Superior temporal gyrus (tissue), 1 donor: ENCODE results near the gene AS3MT.
A peak's percentile ranks its signal among the peaks of the same experiment; 100 is the strongest.
"Not testable (repeated sequence)": the region's sequence is repeated elsewhere in the genome, so short reads cannot be mapped to it uniquely, and the experiment has no call there.

Experiments used
- DNase-seq: peaks from one replicate; pipeline ENCODE4 v3.0.0-alpha.2; 2016; ENCODE audit errors: extremely low spot score

Gene AS3MT, protein sequence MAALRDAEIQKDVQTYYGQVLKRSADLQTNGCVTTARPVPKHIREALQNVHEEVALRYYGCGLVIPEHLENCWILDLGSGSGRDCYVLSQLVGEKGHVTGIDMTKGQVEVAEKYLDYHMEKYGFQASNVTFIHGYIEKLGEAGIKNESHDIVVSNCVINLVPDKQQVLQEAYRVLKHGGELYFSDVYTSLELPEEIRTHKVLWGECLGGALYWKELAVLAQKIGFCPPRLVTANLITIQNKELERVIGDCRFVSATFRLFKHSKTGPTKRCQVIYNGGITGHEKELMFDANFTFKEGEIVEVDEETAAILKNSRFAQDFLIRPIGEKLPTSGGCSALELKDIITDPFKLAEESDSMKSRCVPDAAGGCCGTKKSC

DNA sequence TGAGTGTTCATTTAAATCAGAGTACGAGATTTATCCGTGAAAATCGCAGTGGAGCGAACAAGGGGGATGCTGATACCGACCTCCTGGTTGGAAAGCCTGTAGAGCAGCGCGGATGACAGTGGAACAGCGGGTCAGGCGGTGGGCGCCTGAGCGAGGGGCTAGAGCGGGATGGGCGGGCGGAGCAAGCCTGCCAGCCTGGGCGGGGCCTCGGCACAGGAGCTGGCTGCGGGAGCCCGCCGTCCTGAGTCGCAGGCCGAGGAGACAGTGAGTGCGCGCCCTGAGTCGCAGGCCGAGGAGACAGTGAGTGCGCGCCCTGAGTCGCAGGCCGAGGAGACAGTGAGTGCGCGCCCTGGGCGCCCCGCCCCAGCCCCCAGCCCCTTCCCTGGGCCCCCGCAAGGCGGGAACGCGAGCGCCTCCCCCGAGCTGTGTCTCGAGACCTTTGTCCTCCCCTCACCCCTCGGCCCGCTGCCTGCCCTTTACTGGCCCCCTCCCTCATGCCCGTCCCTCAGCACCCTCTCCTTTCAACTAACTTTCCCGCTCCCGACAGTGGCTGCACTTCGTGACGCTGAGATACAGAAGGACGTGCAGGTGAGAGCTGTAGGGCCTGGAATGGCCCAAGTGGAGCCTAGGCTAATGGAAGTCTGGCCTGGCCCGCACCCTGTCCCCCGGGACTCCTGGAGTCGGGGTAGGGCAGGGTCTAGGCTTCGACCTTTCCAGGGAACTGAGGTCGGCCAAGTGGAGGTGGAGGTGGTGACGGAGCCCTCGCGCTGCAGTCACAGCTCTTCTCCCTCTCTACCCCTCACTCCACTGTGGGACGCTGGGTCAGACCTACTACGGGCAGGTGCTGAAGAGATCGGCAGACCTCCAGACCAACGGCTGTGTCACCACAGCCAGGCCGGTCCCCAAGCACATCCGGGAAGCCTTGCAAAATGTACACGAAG lies at the start of gene AS3MT:
Gene AS3MT (plus strand): TSS at position 213 of the 941 bp plus-strand sequence. CDS start 123 bp downstream, at position 336.
- no peak for DNase-seq

DNA sequence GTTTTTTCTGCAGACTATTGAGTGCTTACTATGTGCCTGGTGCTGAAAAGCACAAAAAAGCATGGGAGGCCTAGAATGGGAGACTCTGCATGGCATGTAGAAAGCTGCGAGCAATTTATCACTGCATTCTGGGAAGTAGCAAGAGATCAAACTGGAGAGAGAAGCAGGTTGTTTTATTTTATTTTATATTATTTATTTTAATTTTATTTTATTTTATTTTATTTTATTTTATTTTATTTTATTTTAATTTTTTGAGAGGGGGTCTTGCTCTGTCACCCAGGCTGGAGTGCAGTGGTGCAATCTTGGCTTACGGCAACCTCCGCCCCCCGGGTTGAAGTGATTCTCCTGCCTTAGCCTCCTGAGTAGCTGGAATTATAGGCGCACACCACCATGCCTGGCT lies 49.3 kb upstream of the AS3MT start:
- DNase-seq, result not testable (repeated sequence)

DNA sequence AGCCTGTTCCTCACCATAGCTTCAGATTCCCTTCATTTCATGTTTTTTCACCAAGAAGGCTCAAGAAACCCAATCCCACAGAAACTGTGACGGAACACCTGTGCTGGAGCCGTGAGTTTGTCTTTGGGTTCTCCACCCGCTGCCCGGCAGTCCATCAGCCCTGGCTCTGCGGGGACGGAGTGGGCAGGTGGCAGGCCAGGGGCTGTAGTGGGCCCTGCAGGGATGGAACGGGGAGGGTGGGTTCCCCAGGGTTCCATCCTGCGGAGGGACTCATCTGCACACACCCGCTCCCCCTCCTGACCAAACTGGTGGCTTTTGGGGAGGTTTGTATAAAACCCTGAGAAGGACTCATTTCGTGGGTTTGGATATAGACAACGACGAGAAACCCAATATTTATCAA lies 47.0 kb upstream of the AS3MT start:
- no peak for DNase-seq

DNA sequence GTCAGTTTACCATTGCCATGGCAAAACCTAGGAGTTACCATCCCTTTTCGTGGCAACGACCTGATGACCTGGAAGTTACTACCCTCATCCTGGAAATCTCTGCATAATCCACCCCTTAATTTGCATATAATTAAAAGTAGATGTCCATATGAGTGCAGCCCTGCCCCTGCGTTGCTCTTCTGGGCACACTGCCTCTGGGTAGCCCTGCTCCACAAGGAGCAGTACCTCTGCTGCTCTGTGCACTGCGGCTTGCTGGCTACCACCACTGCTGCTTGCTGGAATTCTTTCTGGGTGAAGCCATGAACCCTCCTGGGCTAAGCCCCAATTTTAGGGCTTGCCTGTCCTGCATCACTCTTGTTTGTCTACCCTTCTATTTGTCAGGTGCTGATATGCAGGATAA lies 44.6 kb upstream of the AS3MT start:
- no peak for DNase-seq

DNA sequence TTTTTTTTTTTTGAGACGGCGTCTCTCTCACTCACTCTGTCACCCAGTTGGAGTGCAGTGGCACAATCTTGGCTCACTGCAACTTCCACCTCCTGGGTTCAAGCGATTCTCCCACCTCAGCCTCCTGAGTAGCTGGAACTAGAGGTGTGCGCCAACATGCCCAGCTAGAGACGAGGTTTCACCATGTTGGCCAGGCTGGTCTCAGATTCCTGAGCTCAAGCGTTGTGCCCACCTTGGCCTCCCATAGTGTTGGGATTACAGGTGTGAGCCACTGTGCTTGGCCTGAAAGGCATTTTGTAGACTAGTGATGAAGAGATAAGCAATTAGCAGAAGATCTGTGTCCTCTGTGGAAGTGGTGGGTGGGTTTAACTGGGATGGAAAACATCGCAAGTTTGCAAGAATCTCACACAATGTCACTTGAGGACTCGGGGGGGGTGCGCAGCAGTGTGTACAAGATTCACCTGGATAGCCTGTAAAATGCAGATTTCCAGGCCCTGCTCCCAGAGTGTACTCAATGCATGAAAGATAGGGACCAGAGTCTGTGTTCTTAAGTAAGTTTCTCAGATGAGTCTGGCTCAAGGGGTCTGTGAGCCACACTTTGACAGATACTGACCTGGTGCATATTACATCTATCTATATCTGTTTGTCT lies 43.0 kb upstream of the AS3MT start:
- no peak for DNase-seq

DNA sequence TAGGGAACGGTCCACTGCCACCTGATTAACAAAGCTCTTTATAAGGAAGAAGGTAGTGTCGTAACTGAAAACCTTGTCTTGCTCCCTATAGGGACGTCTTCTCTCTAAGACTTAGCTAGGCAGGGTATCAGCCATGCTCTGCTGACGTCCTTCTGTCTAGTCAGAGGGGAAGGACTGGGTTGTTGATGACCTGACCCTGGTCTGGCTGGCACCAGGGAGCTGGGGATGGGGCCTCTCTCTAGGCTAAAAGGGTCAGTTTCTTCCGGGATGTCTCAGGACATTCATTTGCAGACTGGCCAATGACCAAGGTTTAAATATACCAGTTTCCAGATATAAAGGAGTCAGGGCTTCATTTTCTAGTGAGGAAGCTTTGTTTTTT lies 41.7 kb upstream of the AS3MT start:
- no peak for DNase-seq

DNA sequence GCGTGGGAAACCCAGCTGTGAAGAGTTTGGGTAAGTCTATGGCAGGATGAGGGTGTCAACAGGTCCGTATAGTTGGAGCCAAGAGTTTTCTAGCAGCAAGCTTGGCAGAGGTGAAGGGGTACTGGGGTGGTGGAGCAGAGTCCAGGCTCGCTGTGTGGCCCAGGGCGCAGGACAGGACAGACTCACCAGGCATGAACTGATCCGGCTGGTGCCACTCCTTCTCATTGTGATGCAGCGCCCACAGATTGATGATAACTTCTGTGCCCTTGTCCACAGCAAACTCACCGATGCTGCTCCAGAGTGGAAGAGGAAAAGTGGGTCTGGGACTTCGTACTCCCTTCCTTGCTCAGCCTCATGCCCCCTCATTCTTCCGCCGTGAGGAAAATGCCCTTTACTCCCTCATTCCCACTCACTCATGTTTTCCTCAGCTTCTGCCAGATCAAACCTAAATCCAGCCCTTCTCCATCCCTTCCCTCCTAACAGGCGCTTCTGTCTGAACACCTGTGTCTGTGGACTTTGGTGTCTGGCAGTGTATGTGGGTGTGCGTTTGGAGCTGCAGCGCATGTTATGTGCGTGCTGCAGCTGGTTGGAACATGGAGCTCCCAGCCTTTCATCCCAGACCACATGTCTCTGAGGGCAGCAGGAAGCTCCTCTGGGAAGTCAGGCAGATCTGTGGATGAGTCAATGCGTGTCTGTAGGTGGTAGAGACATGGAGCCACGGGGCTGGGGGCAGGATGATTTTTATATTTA lies 37.8 kb upstream of the AS3MT start:
- no peak for DNase-seq

DNA sequence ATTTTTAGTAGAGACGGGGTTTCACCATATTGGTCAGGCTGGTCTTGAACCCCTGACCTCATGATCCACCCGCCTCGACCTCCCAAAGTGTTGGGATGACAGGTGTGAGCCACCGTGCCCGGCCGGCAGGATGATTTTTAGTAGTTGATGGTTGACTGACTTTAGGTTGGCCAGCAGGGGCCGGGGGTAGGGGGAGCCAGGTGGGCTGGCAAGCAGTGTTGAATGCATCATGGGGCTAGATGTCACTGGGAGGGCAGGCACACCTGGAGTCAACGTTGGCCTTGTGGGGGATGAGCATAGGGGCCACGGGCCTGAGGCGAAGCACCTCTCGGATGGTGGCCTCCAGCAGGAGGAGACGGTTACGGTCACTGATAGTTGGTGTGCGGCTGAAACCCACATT lies 37.0 kb upstream of the AS3MT start:
- DNase-seq, result no peak

DNA sequence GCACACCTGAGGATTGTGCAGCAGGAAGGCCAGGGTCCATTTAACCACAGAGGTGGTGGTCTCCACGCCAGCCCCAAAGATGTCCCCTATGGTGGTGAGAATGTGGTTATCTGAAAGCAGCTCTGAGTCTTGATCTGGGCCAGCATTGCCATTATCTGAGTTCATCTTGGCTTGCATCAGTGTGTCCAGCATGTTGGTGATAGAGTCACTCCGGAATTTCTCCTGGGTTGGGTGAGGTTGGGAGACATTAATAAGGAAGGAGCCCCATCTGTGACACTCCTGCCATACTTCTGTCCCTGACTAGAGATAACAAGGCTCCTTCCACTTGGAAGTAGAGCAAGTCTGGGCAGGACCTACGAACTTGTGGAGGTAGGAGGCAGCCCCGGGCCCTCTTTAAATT lies 36.3 kb upstream of the AS3MT start:
- DNase-seq, result no peak

DNA sequence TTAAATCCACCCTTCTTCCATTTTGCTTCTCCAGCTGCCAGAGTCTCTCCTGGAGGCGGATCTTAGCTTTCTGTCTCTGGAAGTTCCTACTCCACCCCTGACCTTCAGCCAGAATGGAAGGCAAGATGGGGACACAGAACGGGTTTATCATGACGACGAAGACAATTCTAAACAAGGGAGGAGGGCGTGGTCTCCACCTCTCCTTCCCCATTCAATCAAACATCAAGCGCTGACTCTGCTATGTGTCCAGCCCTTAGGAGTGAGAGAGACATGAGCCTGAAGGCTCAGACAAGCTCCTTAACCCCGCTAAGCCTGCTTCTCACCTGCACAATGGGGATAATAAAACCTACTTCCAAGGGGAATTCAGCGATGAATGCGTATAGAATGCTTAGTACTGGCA lies 35.1 kb upstream of the AS3MT start:
- no peak for DNase-seq

DNA sequence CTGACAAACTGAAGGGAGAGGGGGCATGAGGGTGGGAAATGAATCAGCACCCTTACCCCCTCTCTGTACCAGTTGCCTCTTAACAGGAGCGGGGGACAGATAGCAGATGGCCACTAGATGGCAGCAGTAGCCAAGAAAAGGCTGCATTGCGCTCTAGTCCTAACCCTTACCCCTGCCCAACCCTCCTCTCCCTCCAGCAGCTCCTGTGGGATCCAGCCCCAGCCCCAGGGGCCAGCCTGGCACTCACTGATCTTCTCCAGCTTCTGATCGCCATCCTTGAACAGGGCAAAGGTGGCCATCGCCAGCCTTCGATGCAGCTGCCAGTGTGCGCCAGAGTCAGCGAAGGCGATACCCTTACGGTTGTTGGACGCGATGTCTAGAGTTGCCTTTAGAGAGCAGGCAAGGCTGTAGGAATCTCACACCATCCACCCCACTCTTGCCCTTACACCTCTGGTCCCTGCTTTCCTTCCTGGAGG lies 34.2 kb upstream of the AS3MT start:
- DNase-seq, result peak; percentile 90

DNA sequence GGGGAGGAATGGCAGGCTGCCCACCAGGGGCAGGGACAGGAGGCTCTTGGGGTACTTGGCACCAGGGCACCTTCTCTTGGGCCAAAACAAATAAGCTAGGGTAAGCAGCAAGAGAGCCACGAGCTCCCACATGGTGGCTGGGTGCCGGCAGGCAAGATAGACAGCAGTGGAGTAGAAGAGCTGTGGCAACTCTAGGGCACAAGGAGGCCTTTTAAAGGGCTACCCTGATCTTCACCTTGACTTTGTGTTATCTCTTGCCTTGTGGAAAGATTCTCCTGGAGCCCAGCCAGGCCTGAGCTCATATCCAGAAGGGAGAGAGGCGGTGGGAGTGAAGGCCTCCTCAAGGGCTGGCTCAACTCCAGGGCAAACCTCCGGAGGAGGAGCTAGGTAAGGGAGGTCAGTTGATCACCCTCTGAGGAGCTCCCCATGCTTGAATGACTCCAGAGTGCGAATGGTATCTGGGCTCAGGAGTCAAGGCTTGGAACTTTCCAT lies 32.0 kb upstream of the AS3MT start, which contains the start of gene CYP17A1:
Gene CYP17A1 (minus strand): TSS at position 184 of the 492 bp plus-strand sequence. CDS start 52 bp downstream, at position 132.
- DNase-seq, result no peak

DNA sequence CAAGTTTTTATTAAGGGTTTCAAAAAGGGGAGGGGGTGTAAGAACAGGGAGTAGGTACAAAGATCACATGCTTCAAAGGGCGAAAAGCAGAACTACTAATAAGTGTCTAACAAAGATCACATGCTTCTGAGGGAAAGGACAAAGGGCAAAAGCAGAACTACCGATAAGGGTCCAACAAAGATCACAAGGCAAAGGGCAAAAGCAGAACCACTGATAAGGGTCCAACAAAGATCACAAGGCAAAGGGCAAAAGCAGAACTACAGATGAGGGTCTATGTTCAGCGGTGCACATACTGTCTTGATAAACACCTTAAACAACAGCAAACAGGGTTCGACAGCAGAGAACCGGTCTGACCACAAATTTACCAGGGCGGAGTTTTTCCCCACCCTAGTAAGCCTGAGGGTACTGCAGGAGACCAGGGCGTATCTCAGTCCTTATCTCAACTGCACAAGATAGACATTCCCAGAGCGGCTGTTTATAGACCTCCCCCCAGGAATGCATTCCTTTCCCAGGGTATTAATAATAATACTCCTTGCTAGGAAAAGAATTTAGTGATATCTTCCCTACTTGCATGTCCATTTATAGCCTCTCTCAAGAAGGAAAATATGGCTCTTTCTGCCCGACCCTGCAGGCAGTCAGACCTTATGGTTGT lies 30.9 kb upstream of the AS3MT start:
- not testable (repeated sequence) for DNase-seq

DNA sequence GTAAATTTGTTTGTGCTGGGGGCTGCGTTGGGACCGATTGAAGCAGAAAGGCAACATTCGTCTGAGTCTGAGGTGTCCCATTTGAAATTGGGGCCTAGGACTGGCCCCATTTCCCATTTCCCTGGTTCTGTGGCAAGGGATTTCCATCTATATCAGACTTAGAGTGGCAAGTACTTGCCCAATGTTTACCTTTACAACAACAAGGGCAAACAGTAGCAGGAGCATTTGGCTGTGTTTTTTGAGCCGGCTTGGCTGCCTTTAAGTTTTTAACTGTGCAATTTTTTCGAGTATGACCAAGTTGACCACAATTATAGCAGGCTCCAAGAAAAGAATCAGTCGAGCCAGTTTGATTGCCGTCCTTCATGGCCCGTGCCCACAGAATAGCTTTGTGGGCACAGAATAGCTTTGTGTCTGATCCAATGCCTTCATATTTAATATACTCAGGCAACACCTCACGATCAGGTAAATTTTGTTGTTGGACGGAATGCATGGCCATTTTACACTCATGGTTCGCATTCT lies 27.4 kb upstream of the AS3MT start:
- no peak for DNase-seq

DNA sequence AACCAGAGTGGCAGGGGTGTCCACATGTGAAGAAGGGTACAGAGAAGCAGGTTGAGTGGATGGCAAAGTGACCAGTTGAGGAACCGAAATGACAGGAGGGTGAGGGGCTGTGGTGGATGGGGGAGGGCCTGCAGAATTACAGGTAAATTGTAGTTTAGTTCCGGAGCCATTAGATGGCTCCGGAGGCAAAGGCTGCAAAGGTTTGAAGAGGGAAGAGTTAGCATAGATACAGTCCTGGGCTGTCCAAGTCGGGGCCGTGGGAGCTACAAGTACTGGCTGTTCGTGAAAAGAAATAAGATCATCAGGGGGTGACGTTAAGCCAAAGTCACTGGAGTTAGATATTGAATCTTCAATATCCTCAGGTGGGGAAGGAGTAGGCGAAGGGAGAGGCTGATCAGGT lies 26.1 kb upstream of the AS3MT start:
- DNase-seq, result not testable (repeated sequence)

DNA sequence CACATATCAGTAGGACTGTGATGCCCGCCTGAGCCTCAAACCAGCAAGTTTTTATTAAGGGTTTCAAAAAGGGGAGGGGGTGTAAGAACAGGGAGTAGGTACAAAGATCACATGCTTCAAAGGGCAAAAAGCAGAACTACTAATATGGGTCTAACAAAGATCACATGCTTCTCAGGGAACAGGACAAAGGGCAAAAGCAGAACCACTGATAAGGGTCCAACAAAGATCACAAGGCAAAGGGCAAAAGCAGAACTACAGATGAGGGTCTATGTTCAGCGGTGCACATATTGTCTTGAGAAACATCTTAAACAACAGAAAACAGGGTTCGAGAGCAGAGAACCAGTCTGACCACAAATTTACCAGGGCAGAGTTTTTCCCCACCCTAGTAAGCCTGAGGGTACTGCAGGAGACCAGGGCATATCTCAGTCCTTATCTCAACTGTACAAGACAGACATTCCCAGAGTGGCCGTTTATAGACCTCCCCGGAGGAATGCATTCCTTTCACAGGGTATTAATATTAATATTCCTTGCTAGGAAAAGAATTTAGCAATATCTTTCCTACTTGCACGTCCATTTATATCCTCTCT lies 25.0 kb upstream of the AS3MT start:
- not testable (repeated sequence) for DNase-seq

DNA sequence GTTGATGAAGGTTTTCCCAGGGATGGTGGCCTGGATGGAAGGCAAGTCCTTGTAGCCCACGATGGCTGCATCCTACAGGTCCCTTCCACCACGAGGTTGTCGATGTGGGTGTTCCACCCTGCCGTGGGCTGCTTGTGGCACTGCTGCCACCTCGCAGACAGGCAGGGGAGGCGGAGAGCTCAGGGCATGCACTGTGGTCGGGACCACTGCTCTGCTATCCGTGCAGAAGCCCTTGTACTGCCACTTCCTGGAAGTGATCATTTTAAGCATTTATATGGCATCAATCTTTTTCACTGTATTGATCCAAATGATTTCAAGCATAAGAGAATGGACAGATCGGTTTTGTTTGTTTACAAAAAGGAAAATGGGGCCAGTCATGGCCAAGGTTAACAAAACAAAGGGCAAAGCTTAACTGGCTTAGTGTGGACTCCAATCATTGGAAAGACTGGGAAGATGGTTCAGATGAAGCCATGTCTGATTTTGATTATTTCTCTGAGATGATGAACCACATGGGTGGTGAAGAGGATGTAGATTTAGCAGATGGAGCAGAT lies 23.8 kb upstream of the AS3MT start:
- DNase-seq, result no peak

DNA sequence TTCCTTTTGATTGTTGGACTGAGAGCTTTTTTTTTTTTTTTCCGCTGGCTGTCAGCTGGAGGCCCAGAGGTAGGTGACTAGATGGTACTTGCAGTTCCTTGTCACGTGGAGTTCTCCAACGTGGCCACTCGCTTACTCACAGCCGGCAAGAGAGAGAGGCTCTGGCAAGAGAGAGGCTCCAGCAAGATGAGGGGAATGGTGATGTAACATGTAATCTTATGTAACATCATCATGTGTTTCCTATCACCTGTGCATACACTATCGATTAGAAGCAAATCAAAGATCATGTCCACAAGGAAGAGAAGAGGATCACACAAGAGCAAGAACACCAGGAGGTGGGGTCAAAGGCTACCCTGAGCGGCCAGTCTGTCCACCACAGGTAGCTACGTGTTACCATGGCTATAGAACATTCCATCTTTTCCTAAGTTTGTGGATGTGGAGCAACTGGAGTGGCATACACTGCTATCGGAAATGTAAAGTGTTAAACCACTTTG lies 19.2 kb upstream of the AS3MT start:
- DNase-seq, result no peak

DNA sequence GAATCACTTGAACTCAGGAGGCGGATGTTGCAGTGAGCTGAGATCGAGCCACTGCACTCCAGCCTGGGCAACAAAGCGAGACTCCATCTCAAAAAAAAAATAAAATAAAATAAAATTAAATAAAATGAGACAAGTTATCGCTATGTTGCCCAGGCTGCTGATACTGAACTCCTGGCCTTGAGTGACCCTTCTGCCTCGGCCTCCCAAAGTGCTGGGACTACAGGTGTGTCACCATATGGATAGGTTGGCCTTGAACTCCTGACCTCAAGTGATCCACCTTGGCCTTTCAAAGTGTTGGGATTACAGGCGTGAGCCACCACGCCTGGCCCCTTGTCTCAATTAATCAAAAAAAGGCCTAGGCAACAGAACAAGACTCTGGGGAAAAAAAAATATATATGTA lies 16.0 kb upstream of the AS3MT start:
- DNase-seq, result not testable (repeated sequence)
